NB4 (cell line): ENCODE results near the gene LRTM2.
A peak's percentile ranks its signal among the peaks of the same experiment; 100 is the strongest.

Experiments used
- DNase-seq: peaks from one replicate; pipeline ENCODE4 v3.0.0; 2010; ENCODE audit warnings: low read depth
- H3K4me3 ChIP-seq: one replicate; pipeline ENCODE4 v1.5.1; 2011; ENCODE audit warnings: mild to moderate bottlenecking, low read depth, low read length, moderate library complexity
- MAX ChIP-seq: IDR thresholded peaks from 2 replicates; pipeline ENCODE4 v1.6.1; 2011; ENCODE audit warnings: low read depth, low read length
- MYC ChIP-seq: IDR thresholded peaks from 2 replicates; pipeline ENCODE4 v1.6.1; 2011; ENCODE audit warnings: low read depth, low read length
- POLR2A ChIP-seq: IDR thresholded peaks from 2 replicates; pipeline ENCODE4 v1.6.1; 2011; ENCODE audit warnings: mild to moderate bottlenecking; ENCODE audit not compliant: insufficient read length; ENCODE audit errors: extremely low read depth
- TF ChIP-seq, protein P1 (sequence below): IDR thresholded peaks from one replicate; pipeline ENCODE4 v1.5.1; 2012; ENCODE audit warnings: low read depth, low read length

LRTM2 gene

GRCh38 chr12:1781772-1782171, 38.6 kb upstream of the LRTM2 start:
- TF ChIP-seq MYC (no peak), MAX (no peak), POLR2A (no peak)
- TF ChIP-seq, protein P1, sequence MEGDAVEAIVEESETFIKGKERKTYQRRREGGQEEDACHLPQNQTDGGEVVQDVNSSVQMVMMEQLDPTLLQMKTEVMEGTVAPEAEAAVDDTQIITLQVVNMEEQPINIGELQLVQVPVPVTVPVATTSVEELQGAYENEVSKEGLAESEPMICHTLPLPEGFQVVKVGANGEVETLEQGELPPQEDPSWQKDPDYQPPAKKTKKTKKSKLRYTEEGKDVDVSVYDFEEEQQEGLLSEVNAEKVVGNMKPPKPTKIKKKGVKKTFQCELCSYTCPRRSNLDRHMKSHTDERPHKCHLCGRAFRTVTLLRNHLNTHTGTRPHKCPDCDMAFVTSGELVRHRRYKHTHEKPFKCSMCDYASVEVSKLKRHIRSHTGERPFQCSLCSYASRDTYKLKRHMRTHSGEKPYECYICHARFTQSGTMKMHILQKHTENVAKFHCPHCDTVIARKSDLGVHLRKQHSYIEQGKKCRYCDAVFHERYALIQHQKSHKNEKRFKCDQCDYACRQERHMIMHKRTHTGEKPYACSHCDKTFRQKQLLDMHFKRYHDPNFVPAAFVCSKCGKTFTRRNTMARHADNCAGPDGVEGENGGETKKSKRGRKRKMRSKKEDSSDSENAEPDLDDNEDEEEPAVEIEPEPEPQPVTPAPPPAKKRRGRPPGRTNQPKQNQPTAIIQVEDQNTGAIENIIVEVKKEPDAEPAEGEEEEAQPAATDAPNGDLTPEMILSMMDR, result no peak
- no peak overlapping the region for H3K4me3 ChIP-seq
- DNase-seq, result no peak

- DNase-seq, result no peak
- TF ChIP-seq, protein P1, result no peak
- no peak overlapping the region for H3K4me3 ChIP-seq
These were observed 38.1 kb upstream of the LRTM2 start for GRCh38 chr12:1782215-1782614.

DNA sequence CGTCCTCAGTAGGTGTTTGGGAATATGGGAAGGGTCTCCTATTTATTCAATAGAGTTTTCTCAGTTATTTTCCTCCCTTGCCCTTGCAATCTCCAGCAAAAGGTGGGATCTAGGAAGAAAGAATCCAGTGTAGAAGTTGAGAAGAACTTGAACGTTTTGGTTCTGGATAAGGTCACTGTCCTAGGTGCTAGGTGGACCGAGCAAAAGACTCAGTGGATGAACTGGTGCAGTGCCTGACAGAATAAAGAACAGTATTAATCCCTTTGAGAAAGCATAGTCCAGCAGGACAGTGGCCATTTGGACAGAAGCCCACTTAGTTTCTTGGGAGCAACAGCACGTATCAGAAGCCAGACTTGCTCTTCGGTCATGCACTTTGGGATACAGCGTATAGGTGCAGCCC, 32.7 kb upstream of the LRTM2 start:
- H3K4me3 ChIP-seq, result no peak overlapping the region
- DNase-seq, result no peak
- TF ChIP-seq, protein P1, result no peak
- TF ChIP-seq MYC, result no peak
- no peak for TF ChIP-seq POLR2A
- no peak for TF ChIP-seq MAX

- TF ChIP-seq MAX (no peak), MYC (no peak)
- TF ChIP-seq, protein P1, result no peak
- H3K4me3 ChIP-seq, result no peak overlapping the region
- no peak for DNase-seq
These were observed 29.9 kb upstream of the LRTM2 start for GRCh38 chr12:1790444-1790843.

GRCh38 chr12:1791104-1791841, 29.1 kb upstream of the LRTM2 start:
- TF ChIP-seq MAX (peak; percentile 49), MYC (peak; percentile 60), POLR2A (no peak)
- TF ChIP-seq, protein P1, result peak; percentile 72
- H3K4me3 ChIP-seq, result no peak overlapping the region
- DNase-seq, result peak; percentile 81

- H3K4me3 ChIP-seq, result no peak overlapping the region
- no peak for DNase-seq
- TF ChIP-seq POLR2A, result peak; percentile 12
- no peak for TF ChIP-seq MYC
These were observed 28.0 kb upstream of the LRTM2 start for GRCh38 chr12:1792406-1792805.
